Inferior parietal cortex (tissue), 1 donor: ENCODE data around the gene GGCT.

Experiments used
- DNase-seq: peaks from one replicate; pipeline ENCODE4 v3.0.0-alpha.2; 2016; ENCODE audit errors: extremely low spot score

The GGCT gene

GRCh38 chr7:30463405-30464145 lies 41.1 kb downstream of the GGCT start:
- no peak for DNase-seq

- no peak for DNase-seq
Measured at GRCh38 chr7:30462179-30462578, 42.5 kb downstream of the GGCT start.

- no peak for DNase-seq
Measured at GRCh38 chr7:30460246-30460633, 44.4 kb downstream of the GGCT start.

- DNase-seq: no peak
Measured at GRCh38 chr7:30459591-30460245, 44.9 kb downstream of the GGCT start.

- DNase-seq: no peak
Measured at GRCh38 chr7:30458311-30458710, 46.3 kb downstream of the GGCT start.

GRCh38 chr7:30453921-30454320 lies 50.7 kb downstream of the GGCT start:
- no peak for DNase-seq

- no peak for DNase-seq
Measured at GRCh38 chr7:30453016-30453415, 51.6 kb downstream of the GGCT start.

- no peak for DNase-seq
Measured at GRCh38 chr7:30452280-30452930, 52.2 kb downstream of the GGCT start.

- no peak for DNase-seq
Measured at GRCh38 chr7:30451539-30452279, 52.9 kb downstream of the GGCT start.

GRCh38 chr7:30450983-30451497 lies 53.6 kb downstream of the GGCT start:
- no peak for DNase-seq

GRCh38 chr7:30450240-30450982 lies 54.2 kb downstream of the GGCT start:
- no peak for DNase-seq

GRCh38 chr7:30448461-30449189 lies 56.0 kb downstream of the GGCT start:
- no peak for DNase-seq

- no peak for DNase-seq
Measured at GRCh38 chr7:30447466-30447865, 57.2 kb downstream of the GGCT start.
